Fibroblast of skin of back (primary cell): ENCODE data around the gene IFNA13.

ENCODE experiments used
- DNase-seq: peaks from one replicate; pipeline ENCODE4 v3.0.0-alpha.2; 2013

Gene IFNA13

DNA sequence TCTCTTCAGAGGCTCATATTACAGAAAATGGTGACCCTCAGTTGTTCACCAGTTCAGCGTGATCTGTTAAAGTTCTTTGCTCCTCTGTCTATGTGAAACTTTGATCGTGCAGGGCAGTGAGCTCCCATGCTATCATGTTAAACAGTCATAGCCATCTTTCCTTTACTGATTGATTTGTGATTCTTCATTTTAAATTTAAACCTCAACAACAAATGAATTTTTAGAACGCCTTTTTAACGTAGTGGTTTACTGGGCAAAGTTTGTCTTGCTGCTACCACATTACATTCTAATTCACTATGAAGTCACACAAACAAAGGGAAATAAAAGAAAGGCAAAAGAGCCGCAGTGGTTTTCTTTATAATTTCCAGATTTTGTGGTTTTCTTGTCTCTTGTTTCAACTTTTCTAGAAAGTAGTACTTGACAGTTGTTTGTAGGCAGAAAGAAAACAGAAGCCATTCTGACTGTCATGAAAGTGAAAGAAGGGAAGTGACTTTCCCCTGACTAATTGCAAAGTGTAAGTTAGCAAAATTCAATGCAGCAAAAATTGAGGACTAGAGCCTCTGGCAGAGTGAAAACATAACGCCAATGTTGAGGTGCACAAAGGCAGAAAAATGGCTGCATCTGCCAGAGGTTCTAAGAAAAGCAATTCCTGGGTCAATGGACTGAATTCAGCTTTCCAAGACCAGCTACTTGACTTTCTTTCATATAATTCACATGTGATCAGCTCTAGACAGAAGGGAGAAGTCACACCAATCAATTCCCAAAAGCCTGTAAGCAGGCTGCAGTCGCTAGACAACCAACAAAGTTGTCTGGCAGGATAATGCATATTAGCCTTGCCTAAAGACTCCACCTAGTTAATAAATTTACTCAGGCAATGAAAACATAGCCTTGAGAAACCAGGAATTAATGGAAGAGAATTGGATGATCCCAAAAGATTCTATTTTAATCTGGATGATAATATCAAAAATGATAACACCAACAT, 10.1 kb downstream of the IFNA13 start:
- DNase-seq: peak; percentile 4

- DNase-seq: no peak
Measured at GRCh38 chr9:21350787-21351186, 17.1 kb downstream of the IFNA13 start, which contains the start of gene IFNA6. TSS of gene IFNA6 (minus strand) at chr9:21350887. CDS start at chr9:21350887, 0 bp downstream.

GRCh38 chr9:21348430-21348970, 19.4 kb downstream of the IFNA13 start:
- no peak for DNase-seq

GRCh38 chr9:21340735-21341134, 27.1 kb downstream of the IFNA13 start:
- DNase-seq: no peak

DNA sequence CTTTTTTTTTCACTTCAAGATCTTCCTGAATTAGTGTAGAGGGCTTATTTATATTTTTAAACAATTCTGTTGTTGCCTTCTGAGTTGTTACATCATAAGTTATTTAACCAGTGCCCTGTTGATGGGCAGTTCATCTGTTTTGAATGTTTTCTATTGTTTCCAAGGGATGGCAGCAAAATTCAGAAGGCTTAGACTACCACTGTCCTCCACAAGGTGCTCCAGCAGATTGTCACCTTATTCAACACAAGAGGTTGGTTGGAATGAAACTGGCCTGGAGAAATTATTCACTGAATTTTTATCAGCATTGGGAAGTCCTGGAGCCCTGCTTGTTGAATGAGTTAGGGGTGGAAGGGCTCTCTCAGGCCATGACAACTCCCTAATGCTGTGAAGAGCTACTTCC, 31.4 kb downstream of the IFNA13 start:
- no peak for DNase-seq

GRCh38 chr9:21334701-21335632, 32.9 kb downstream of the IFNA13 start, which contains the start of gene KLHL9:
TSS of gene KLHL9 (minus strand) at chr9:21335404. CDS start at chr9:21334859, 545 bp downstream.
- peak; percentile 93 for DNase-seq

- no peak for DNase-seq
Measured at GRCh38 chr9:21333226-21333625, 34.6 kb downstream of the IFNA13 start.

- DNase-seq: no peak
Measured at GRCh38 chr9:21331676-21332402, 36.0 kb downstream of the IFNA13 start.

GRCh38 chr9:21326526-21327139, 41.2 kb downstream of the IFNA13 start:
- DNase-seq: peak; percentile 44

- DNase-seq: no peak
Measured at GRCh38 chr9:21324047-21324446, 43.8 kb downstream of the IFNA13 start.

GRCh38 chr9:21322911-21323461, 44.9 kb downstream of the IFNA13 start:
- no peak for DNase-seq

DNA sequence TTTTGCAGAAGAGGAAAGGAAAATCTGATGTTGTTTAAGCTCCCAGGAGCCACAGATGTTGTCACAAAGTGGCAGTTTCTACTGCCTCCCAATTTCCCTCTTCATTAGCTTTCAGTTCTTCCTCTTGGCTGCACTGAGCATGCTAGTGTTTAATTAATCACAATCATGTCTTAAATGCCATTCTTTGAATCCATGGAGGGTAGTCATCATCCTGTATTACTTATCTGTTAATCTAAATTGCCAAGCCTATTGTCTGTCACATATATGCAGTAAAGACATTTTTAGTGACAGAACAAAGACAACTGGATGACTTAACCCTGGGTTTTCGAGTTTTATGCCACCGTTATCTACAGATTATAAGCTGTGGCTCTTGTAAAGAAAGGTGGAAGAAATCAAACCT, 47.4 kb downstream of the IFNA13 start:
- no peak for DNase-seq

GRCh38 chr9:21317956-21318923, 49.6 kb downstream of the IFNA13 start:
- DNase-seq: peak; percentile 51
